ENCODE results near the gene LHX5.

DNA sequence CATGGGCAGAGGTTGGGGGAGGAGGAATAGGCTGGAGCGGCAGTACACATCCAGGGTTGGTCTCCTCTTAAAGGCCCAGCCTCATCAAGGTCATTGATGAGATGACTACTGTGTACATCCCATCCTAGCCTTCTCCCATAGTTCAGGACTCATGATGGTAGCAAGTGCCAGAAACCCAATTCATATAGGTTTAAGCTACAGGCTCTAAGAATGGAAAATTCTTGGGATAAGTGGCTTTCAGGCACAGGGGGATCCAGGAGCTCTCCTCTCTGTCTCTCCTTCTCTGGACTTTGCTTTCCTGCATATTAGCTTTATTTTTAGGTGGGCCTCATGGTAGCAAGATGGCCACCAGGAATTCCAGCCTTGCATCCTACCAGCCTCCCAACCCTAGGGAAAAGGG lies 43.2 kb downstream of the LHX5 start:
- no peak for TF ChIP-seq EZH2 (IDR thresholded peaks at IDR 0.05; ENCODE audit: low read depth)
- TF ChIP-seq, protein P1, sequence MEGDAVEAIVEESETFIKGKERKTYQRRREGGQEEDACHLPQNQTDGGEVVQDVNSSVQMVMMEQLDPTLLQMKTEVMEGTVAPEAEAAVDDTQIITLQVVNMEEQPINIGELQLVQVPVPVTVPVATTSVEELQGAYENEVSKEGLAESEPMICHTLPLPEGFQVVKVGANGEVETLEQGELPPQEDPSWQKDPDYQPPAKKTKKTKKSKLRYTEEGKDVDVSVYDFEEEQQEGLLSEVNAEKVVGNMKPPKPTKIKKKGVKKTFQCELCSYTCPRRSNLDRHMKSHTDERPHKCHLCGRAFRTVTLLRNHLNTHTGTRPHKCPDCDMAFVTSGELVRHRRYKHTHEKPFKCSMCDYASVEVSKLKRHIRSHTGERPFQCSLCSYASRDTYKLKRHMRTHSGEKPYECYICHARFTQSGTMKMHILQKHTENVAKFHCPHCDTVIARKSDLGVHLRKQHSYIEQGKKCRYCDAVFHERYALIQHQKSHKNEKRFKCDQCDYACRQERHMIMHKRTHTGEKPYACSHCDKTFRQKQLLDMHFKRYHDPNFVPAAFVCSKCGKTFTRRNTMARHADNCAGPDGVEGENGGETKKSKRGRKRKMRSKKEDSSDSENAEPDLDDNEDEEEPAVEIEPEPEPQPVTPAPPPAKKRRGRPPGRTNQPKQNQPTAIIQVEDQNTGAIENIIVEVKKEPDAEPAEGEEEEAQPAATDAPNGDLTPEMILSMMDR (conservative IDR thresholded peaks at IDR 0.05), result no peak

Data from PC-9 (cell line).